K562 (cell line): Measurements from ENCODE around the gene PCDH1. TPM values are rescaled to one million over a fixed set of nuclear protein-coding genes. Genes with fewer than 3 reads are reported as not detected.

ENCODE experiments used
- ATAC-seq: fragments of 200-7000 bp; cut with Tn5 transposase; 3 replicates; pipeline ENCODE4 v1.9.1; 2020; ENCODE audit warnings: moderate library complexity
- BruUV-seq: library from RNA; stranded (reverse); fragments of 400-500 nt; replicated peaks from 2 replicates; lab custom pipeline; 2021; lab: Mats Ljungman, UMichigan
- CTCF ChIA-PET: fragments of 300-600 bp; formaldehyde crosslinking; extraction: SDS; loops from one replicate; lab custom pipeline; 2021; ENCODE audit warnings: low intra/inter-chr PET ratio; lab: Yijun Ruan, JAX
- POLR2A ChIA-PET: fragments of 300-600, 350-650 bp; sonication (Branson Sonifier 250); formaldehyde crosslinking; extraction: SDS; loops from one replicate; lab custom pipeline; 2021; ENCODE audit warnings: antibody characterized with exemption, inconsistent platforms; lab: Yijun Ruan, JAX
- DNase-seq, 4 experiments: peaks; one replicate each; pipeline versions ENCODE4 v3.0.0 to v3.0.0-alpha.2; 2011 to 2018; ENCODE audit warnings: low spot score in 3 of 4, mixed read lengths in 3 of 4; ENCODE audit errors: extremely low read depth in 1 of 4
- FAIRE-seq: peaks from 2 replicates; lab custom pipeline; 2011; peaks lifted over from hg19 to GRCh38; lab: Jason Lieb, UNC
- H2AFZ ChIP-seq: 2 replicates; pipeline ENCODE4 v1.6.0; 2011; ENCODE audit warnings: low read depth, low read length, control low read depth, inconsistent platforms
- H3K27ac ChIP-seq: fragments of 200-600 bp; 3 replicates; pipeline ENCODE4 v1.8.0; 2011; ENCODE audit warnings: low read depth, mild to moderate bottlenecking, control low read depth, inconsistent platforms, low read length, moderate library complexity, mixed read lengths; ENCODE audit errors: extremely low read depth
- H3K27me3 ChIP-seq, 2 experiments: fragments of 300-600 bp in 1 of 2; 2 replicates in 1 of 2; 3 replicates in 1 of 2; pipeline versions ENCODE4 v1.6.0 to v1.8.0; 2011; ENCODE audit warnings: inconsistent platforms in 2 of 2, low read length in 2 of 2, mild to moderate bottlenecking in 1 of 2, mixed read lengths in 1 of 2, moderate library complexity in 1 of 2; ENCODE audit not compliant: control insufficient read depth in 2 of 2, insufficient read depth in 2 of 2
- H3K36me3 ChIP-seq: fragments of 300-600 bp; 3 replicates; pipeline ENCODE4 v1.8.0; 2011; ENCODE audit warnings: mild to moderate bottlenecking, low read length, inconsistent platforms; ENCODE audit not compliant: control insufficient read depth, insufficient read depth
- H3K4me1 ChIP-seq, 2 experiments: fragments of 200-600 bp in 1 of 2; replicated peaks in 1 of 2; 2 replicates in 1 of 2; 3 replicates in 1 of 2; pipeline versions ENCODE4 v1.5.1 to v1.8.0; 2011; ENCODE audit warnings: inconsistent platforms in 2 of 2, low read length in 2 of 2, mild to moderate bottlenecking in 1 of 2, mixed read lengths in 1 of 2, moderate library complexity in 1 of 2; ENCODE audit not compliant: control insufficient read depth in 2 of 2, insufficient read depth in 2 of 2
- H3K4me2 ChIP-seq: 2 replicates; pipeline ENCODE4 v1.6.1; 2011; ENCODE audit warnings: low read length, control low read depth, inconsistent platforms, mixed read lengths; ENCODE audit not compliant: insufficient read depth
- H3K4me3 ChIP-seq: fragments of 200-600 bp; sonication (generic), shearing (Covaris generic); 2 replicates; pipeline ENCODE4 v1.5.1; 2016; ENCODE audit warnings: control low read depth, inconsistent platforms
- H3K79me2 ChIP-seq: fragments of 200-600 bp; 3 replicates; pipeline ENCODE4 v1.8.0; 2011; ENCODE audit warnings: low read length, inconsistent platforms; ENCODE audit not compliant: control insufficient read depth, insufficient read depth
- H3K9ac ChIP-seq, 2 experiments: 2 replicates each; pipeline versions ENCODE4 v1.6.0 to v1.6.1; 2011; ENCODE audit warnings: low read depth in 2 of 2, low read length in 2 of 2, control low read depth in 1 of 2, inconsistent platforms in 1 of 2, mild to moderate bottlenecking in 1 of 2, mixed read lengths in 1 of 2; ENCODE audit not compliant: insufficient read depth in 1 of 2
- H3K9me1 ChIP-seq: one replicate; pipeline ENCODE4 v1.6.0; 2011; ENCODE audit warnings: inconsistent platforms, mild to moderate bottlenecking, low read length, moderate library complexity; ENCODE audit not compliant: control insufficient read depth, insufficient read depth
- H3K9me3 ChIP-seq: replicated peaks from 2 replicates; pipeline ENCODE4 v1.5.1; 2011; ENCODE audit warnings: low read depth, low read length, inconsistent platforms; ENCODE audit not compliant: control insufficient read depth, insufficient read depth
- H4K20me1 ChIP-seq: replicated peaks from 2 replicates; pipeline ENCODE4 v1.6.1; 2011; ENCODE audit warnings: low read length, inconsistent platforms, mixed read lengths; ENCODE audit not compliant: control insufficient read depth, insufficient read depth
- ARHGAP35 ChIP-seq: fragments of 450-650 bp; IDR thresholded peaks from 2 replicates; pipeline ENCODE4 v1.6.1; 2018; ENCODE audit not compliant: partially characterized antibody
- CC2D1A ChIP-seq: fragments of 450-650 bp; IDR thresholded peaks from 2 replicates; pipeline ENCODE4 v1.6.1; 2017; ENCODE audit warnings: mild to moderate bottlenecking
- ELF4 ChIP-seq: fragments of 450-650 bp; formaldehyde crosslinking; IDR thresholded peaks from 2 replicates; pipeline ENCODE4 v1.4.0; 2022; ENCODE audit warnings: missing genetic modification characterization
- FOXA3 ChIP-seq, 2 experiments: fragments of 450-650 bp in 1 of 2; sonication (generic) in 1 of 2; formaldehyde crosslinking; IDR thresholded peaks in 1 of 2; conservative IDR thresholded peaks in 1 of 2; 2 replicates each; pipeline versions ENCODE4 v1.4.0 to v1.8.0; 2020 to 2022; ENCODE audit warnings: mild to moderate bottlenecking in 2 of 2, missing genetic modification reagents in 1 of 2
- MBD2 ChIP-seq: sonication (generic); IDR thresholded peaks from 2 replicates; pipeline ENCODE4 v1.6.1; 2016; ENCODE audit warnings: low read depth, borderline replicate concordance
- MLLT1 ChIP-seq, 2 experiments: fragments of 450-650 bp; IDR thresholded peaks; 2 replicates each; pipeline ENCODE4 v1.6.1; 2016
- NCOR1 ChIP-seq: fragments of 450-650 bp; IDR thresholded peaks from 2 replicates; pipeline ENCODE4 v1.6.1; 2016; ENCODE audit warnings: mild to moderate bottlenecking, moderate library complexity
- NFXL1 ChIP-seq: fragments of 450-650 bp; formaldehyde crosslinking; IDR thresholded peaks from 2 replicates; pipeline ENCODE4 v1.4.0; 2021; ENCODE audit warnings: mild to moderate bottlenecking
- OTX1 ChIP-seq: fragments of 450-650 bp; formaldehyde crosslinking; IDR thresholded peaks from 2 replicates; pipeline ENCODE4 v1.4.0; 2022; ENCODE audit warnings: mild to moderate bottlenecking
- PCBP1 ChIP-seq: fragments of 200-400 bp; formaldehyde crosslinking; IDR thresholded peaks from 2 replicates; pipeline ENCODE4 v1.6.1; 2018; ENCODE audit warnings: mild to moderate bottlenecking, low read depth, low read length; ENCODE audit not compliant: poor library complexity, severe bottlenecking
- RUNX1 ChIP-seq: sonication (generic); IDR thresholded peaks from 2 replicates; pipeline ENCODE4 v1.6.1; 2016; ENCODE audit warnings: antibody characterized with exemption, low read depth
- THRB ChIP-seq: fragments of 450-650 bp; formaldehyde crosslinking; conservative IDR thresholded peaks from 2 replicates; pipeline ENCODE4 v1.4.0; 2022; ENCODE audit warnings: mild to moderate bottlenecking, missing genetic modification characterization
- ZBTB17 ChIP-seq: fragments of 450-650 bp; formaldehyde crosslinking; IDR thresholded peaks from 2 replicates; pipeline ENCODE4 v1.4.0; 2020; ENCODE audit warnings: mild to moderate bottlenecking
- ZNF3 ChIP-seq: fragments of 250-450 bp; sonication (Bioruptor Pico); IDR thresholded peaks from 2 replicates; pipeline ENCODE4 v1.5.0; 2021; ENCODE audit warnings: mild to moderate bottlenecking, moderate library complexity
- ZNF512 ChIP-seq: IDR thresholded peaks from 2 replicates; pipeline ENCODE4 v1.6.1; 2016; ENCODE audit warnings: missing genetic modification characterization, missing compliant biosample characterization
- WGBS: fragments of 100-300 bp; shearing (Covaris generic); methylation state at CpG from one replicate; pipeline ENCODE4 v1.1.6; 2016; ENCODE audit warnings: low coverage, mixed read lengths; ENCODE audit not compliant: insufficient coverage; ENCODE audit errors: missing lambda C conversion rate; 5-methylcytosine and 5-hydroxymethylcytosine counted together
- in situ Hi-C: fragments of 300-500 bp; cut with MboI; formaldehyde crosslinking; loops from 4 replicates; pipeline ENCODE4 v1.15.0; 2018; ENCODE audit warnings: inconsistent platforms, mixed read lengths
- intact Hi-C: fragments of 100-400 bp; cut with micrococcal nuclease; formaldehyde crosslinking; loops from 2 replicates; pipeline ENCODE4 v1.14.2; 2022
- polyA plus RNA-seq, 8 experiments: library from polyadenylated mRNA; depleted of rRNA in 4 of 8; stranded (reverse) in 5 of 8; unstranded in 3 of 8; fragments of >200 nt; fragmentation: Nextera tagmentation in 2 of 8; fragmentation: Illumina TruSeq in 1 of 8; extraction: Ambion mirVana in 2 of 8; extraction: Trizol in 1 of 8; gene quantifications; 2 replicates each; pipeline versions ENCODE4 v1.2.1 to v1.2.3, GENCODE V29; 2011 to 2014; ENCODE audit warnings: inconsistent platforms in 1 of 8, missing spikeins in 1 of 8
- total RNA-seq, 7 experiments: library from RNA; depleted of rRNA in 6 of 7; stranded (reverse); fragments of >200 nt in 6 of 7; fragmentation: Illumina TruSeq in 2 of 7; extraction: Trizol in 2 of 7; gene quantifications; 2 replicates each; pipeline versions ENCODE4 v1.2.1 to v1.2.3, GENCODE V29; 2011 to 2021; ENCODE audit warnings: low replicate concordance in 1 of 7
- TF ChIP-seq, protein P1 (sequence below): fragments of 450-650 bp; IDR thresholded peaks from 2 replicates; pipeline ENCODE4 v1.6.1; 2016; ENCODE audit warnings: missing biosample characterization, missing genetic modification characterization

Gene PCDH1
- total and polyA plus RNA-seq, 9 of the 15 experiments (the other 6 are each of a cell fraction or from before 2014, with no cell fraction given): 0.11 to 3.6 (median 1.9) TPM; not detected in 1

DNA sequence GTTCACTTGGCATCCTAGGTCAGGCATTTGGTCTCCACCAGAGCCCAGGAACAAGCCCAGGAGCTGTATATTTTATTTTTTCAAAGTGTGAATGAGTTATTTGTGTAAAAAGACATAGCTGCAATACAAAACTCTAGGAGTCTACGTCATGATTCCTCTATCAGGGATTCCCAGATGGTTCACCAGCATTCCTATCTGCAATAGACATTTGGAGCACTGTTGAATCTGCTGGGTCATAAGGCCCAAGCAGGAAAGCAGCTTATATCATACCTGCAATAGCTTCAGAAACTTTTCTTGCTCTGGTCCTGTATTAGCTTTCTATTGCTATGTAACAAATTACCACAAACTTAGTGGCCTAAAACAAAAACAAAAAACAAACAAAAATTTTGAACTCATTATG, 28.8 kb upstream of the PCDH1 start (continued):
- TF ChIP-seq FOXA3 (CRISPR knock-in tag; conservative IDR thresholded peaks at IDR 0.05 in 1 of 2, IDR thresholded peaks at IDR 0.05 in 1 of 2): no peak
- TF ChIP-seq NFXL1 (CRISPR knock-in tag): no peak
- TF ChIP-seq NCOR1: peak; percentile 44; the same call in 1 of the 2 replicates

GRCh38 chr5:141906517-141906916, 28.3 kb upstream of the PCDH1 start:
- DNase-seq: no peak
- CTCF ChIA-PET: no interaction called here
- POLR2A ChIA-PET: interaction anchor here (0.6 to 1.5 kb wide), 5 partner anchors 10 to 17 kb away, joined by 3 to 5 read pairs (median 4); partner anchors contain the start of gene DELE1
- Histone ChIP-seq H3K4me2 (peak overlapping the region; percentile 25; the same call in 1 of the 2 replicates), H3K36me3 (no peaks in the 10 kb centered on the region), H3K4me3 (no peak overlapping the region), H3K9ac (no peak overlapping the region), H3K9me1 (no peaks in the 10 kb centered on the region), H3K79me2 (no peaks in the 10 kb centered on the region), H3K4me1 (peaks cover 15 to 18% of the 10 kb centered on the region in 2 experiments), H4K20me1 (no peaks in the 10 kb centered on the region), H3K9me3 (no peaks in the 10 kb centered on the region), H3K27ac (no peak overlapping the region), H3K27me3 (no peaks in the 10 kb centered on the region), H2AFZ (no peak overlapping the region)
- intact Hi-C loops: no loop called here
- WGBS: 33% methylated on average over 1 of the region's 1 CpG
- no peak for ATAC-seq
- BruUV-seq: no TSS peak
- in situ Hi-C loops: no loop called here
- no peak for FAIRE-seq
- TF ChIP-seq RUNX1 (no peak), ZNF3 (CRISPR knock-in tag) (no peak), PCBP1 (no peak), OTX1 (0 out of 2 replicates have a peak, but pooled peaks have one; percentile 12), ARHGAP35 (no peak), ZNF512 (peak; percentile 74; the same call in 1 of the 2 replicates), ELF4 (CRISPR knock-in tag) (0 out of 2 replicates have a peak, but pooled peaks have one; percentile 71), CC2D1A (no peak), ZBTB17 (CRISPR knock-in tag) (no peak), MBD2 (no peak), MLLT1 (IDR thresholded peaks at IDR 0.05) (0 out of 4 replicates have a peak, but pooled peaks of 1 of the 2 experiments have one; percentile 30), THRB (CRISPR knock-in tag) (0 out of 2 replicates have a peak, but pooled peaks have one; percentile 57)
- TF ChIP-seq, protein P1, sequence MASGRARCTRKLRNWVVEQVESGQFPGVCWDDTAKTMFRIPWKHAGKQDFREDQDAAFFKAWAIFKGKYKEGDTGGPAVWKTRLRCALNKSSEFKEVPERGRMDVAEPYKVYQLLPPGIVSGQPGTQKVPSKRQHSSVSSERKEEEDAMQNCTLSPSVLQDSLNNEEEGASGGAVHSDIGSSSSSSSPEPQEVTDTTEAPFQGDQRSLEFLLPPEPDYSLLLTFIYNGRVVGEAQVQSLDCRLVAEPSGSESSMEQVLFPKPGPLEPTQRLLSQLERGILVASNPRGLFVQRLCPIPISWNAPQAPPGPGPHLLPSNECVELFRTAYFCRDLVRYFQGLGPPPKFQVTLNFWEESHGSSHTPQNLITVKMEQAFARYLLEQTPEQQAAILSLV (tag): no peak
